ENCODE results near the gene SLC26A11.

DNA sequence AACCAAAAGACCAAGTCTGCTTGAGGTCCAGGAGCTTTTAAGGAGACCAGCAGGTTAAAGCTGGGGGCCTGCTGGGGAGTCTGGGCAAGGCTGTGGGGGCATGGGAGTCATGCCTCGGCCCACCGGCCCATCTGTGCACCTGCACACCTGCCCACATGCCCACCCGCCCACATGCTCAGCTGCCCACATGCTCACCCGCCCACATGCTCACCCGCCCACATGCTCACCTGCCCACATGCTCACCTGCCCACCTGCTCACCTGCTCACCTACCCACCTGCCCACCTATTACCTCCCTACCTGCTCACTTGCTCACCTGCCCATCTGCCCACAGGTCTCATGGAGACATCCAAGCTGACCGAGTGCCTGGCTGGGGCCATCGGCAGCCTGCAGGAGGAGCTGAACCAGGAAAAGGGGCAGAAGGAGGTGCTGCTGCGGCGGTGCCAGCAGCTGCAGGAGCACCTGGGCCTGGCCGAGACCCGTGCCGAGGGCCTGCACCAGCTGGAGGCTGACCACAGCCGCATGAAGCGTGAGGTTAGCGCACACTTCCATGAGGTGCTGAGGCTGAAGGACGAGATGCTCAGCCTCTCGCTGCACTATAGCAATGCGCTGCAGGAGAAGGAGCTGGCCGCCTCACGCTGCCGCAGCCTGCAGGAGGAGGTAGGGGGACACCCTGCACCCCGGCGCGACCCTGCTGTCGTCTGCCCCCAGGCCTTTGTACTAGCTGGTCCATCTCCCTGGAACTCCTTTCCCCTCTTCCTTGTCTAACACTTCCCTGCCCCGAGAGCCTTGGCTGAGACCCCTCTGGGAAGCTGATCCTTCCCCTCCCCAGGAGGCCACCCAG, 36.4 kb upstream of the SLC26A11 start:
- TF ChIP-seq, protein P1, sequence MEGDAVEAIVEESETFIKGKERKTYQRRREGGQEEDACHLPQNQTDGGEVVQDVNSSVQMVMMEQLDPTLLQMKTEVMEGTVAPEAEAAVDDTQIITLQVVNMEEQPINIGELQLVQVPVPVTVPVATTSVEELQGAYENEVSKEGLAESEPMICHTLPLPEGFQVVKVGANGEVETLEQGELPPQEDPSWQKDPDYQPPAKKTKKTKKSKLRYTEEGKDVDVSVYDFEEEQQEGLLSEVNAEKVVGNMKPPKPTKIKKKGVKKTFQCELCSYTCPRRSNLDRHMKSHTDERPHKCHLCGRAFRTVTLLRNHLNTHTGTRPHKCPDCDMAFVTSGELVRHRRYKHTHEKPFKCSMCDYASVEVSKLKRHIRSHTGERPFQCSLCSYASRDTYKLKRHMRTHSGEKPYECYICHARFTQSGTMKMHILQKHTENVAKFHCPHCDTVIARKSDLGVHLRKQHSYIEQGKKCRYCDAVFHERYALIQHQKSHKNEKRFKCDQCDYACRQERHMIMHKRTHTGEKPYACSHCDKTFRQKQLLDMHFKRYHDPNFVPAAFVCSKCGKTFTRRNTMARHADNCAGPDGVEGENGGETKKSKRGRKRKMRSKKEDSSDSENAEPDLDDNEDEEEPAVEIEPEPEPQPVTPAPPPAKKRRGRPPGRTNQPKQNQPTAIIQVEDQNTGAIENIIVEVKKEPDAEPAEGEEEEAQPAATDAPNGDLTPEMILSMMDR (IDR thresholded peaks at IDR 0.05): no peak
- TF ChIP-seq POLR2A (IDR thresholded peaks at IDR 0.05): no peak

Measured in uterus (tissue), 2 donors.